ENCODE measurements around the gene ZIC1.

DNA sequence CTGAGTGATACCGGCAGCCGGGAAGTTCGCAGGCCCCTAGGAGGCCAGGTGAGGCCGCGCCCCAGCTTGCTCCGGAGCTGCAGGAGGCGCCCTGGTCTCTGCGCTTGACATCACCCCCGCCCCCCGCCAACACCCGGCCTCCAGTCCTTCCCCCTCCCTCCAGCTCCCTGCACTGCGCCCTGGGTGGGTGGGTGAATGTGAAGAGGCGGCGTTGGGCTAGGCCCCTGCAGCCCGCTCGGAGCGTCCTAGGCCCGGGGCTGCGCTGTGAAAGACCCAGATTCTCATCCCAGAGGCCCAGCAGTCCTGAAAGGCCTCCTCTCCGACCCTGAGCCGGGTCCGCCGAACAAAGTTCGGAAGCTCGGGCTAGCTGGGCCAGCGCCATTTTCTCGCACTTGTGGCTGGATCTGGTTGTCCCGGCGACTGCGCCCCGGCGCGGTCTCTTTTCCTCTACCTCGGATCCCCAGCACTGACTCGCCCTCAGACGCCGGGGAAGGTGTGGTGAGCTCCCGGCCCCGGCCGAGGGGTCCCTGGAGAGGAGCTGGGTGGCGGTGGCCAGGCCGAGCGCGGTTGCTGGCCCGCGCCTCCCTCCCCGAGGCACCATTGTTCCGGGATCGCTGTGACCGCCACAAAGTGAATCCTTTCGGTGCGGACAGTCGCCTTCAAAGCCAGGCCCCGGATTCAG, 15.8 kb upstream of the ZIC1 start:
- TF ChIP-seq GATA2 (IDR thresholded peaks at IDR 0.05; ENCODE audit: low read depth, low read length) (no peak), GATA3 (IDR thresholded peaks at IDR 0.05; ENCODE audit: low read depth, low read length) (no peak)
